Calu3 (cell line): ENCODE data around the gene DNHD1. TPM values are rescaled to one million over a fixed set of nuclear protein-coding genes. Genes with fewer than 3 reads are reported as not detected.

ENCODE experiments used
- BruUV-seq: library from RNA; stranded (reverse); fragments of 400-500 nt; replicated peaks from 2 replicates; lab custom pipeline; 2021; lab: Mats Ljungman, UMichigan
- CTCF ChIA-PET: fragments of 300-600 bp; sonication (Branson Sonifier 250); formaldehyde crosslinking; loops from one replicate; lab custom pipeline; 2022; ENCODE audit warnings: antibody characterized with exemption; lab: Charles Lee
- DNase-seq: peaks from one replicate; pipeline ENCODE4 v3.0.0; 2022
- H3K27ac Mint-ChIP-seq: one replicate; pipeline ENCODE4 v1.8.0; 2022; ENCODE audit warnings: mixed read lengths; ENCODE audit not compliant: unreplicated experiment
- H3K27me3 Mint-ChIP-seq: one replicate; pipeline ENCODE4 v1.8.0; 2022; ENCODE audit warnings: mixed read lengths; ENCODE audit not compliant: unreplicated experiment
- H3K36me3 Mint-ChIP-seq: one replicate; pipeline ENCODE4 v1.8.0; 2022; ENCODE audit warnings: mild to moderate bottlenecking, moderate library complexity, mixed read lengths; ENCODE audit not compliant: insufficient read depth, unreplicated experiment
- H3K4me1 Mint-ChIP-seq: one replicate; pipeline ENCODE4 v1.8.0; 2022; ENCODE audit warnings: mild to moderate bottlenecking, low read depth, mixed read lengths; ENCODE audit not compliant: unreplicated experiment
- H3K4me3 Mint-ChIP-seq: one replicate; pipeline ENCODE4 v1.8.0; 2022; ENCODE audit warnings: mild to moderate bottlenecking, low read depth, moderate library complexity, mixed read lengths; ENCODE audit not compliant: unreplicated experiment
- H3K9me3 Mint-ChIP-seq: one replicate; pipeline ENCODE4 v1.8.0; 2022; ENCODE audit warnings: low read depth, mixed read lengths; ENCODE audit not compliant: unreplicated experiment
- CTCF ChIP-seq: fragments of 200-600 bp; IDR thresholded peaks from one replicate; pipeline ENCODE4 v1.8.0; 2022; ENCODE audit warnings: antibody characterized with exemption; ENCODE audit not compliant: unreplicated experiment
- intact Hi-C: fragments of 100-400 bp; cut with micrococcal nuclease; formaldehyde crosslinking; loops from one replicate; pipeline ENCODE4 v1.10.0; 2022; ENCODE audit not compliant: unreplicated experiment
- total RNA-seq: library from RNA; stranded (reverse); gene quantifications from 2 replicates; pipeline ENCODE4 v1.2.3, GENCODE V29; 2022

DNHD1 gene
- total RNA-seq, 1 experiment from 2014 or later = 41.2 TPM

GRCh38 chr11:6541356-6541755 is 44.3 kb downstream of the DNHD1 start:
- TF ChIP-seq CTCF = no peak
- no peak for DNase-seq
- Mint-ChIP-seq H3K27ac (no peak overlapping the region), H3K4me1 (no peaks in the 10 kb centered on the region), H3K4me3 (no peak overlapping the region), H3K36me3 (peaks cover 7% of the 10 kb centered on the region), H3K9me3 (no peaks in the 10 kb centered on the region), H3K27me3 (no peaks in the 10 kb centered on the region)
- intact Hi-C loops = no loop called here
- CTCF ChIA-PET = no interaction called here
- no TSS peak for BruUV-seq

GRCh38 chr11:6542727-6543126 is 45.6 kb downstream of the DNHD1 start:
- Mint-ChIP-seq H3K4me1 (no peaks in the 10 kb centered on the region), H3K27me3 (no peaks in the 10 kb centered on the region), H3K36me3 (peaks cover 7% of the 10 kb centered on the region), H3K9me3 (no peaks in the 10 kb centered on the region), H3K4me3 (no peak overlapping the region), H3K27ac (no peak overlapping the region)
- BruUV-seq = no TSS peak
- TF ChIP-seq CTCF = no peak
- intact Hi-C loops = no loop called here
- no peak for DNase-seq
- CTCF ChIA-PET = no interaction called here

GRCh38 chr11:6544921-6545850 is 48.1 kb downstream of the DNHD1 start:
- Mint-ChIP-seq H3K4me1 (no peaks in the 10 kb centered on the region), H3K4me3 (no peak overlapping the region), H3K27ac (no peak overlapping the region), H3K27me3 (no peaks in the 10 kb centered on the region), H3K9me3 (no peaks in the 10 kb centered on the region), H3K36me3 (peaks cover 13% of the 10 kb centered on the region)
- DNase-seq = no peak
- intact Hi-C loops = no loop called here
- no peak for TF ChIP-seq CTCF
- no TSS peak for BruUV-seq
- CTCF ChIA-PET = no interaction called here

GRCh38 chr11:6545917-6546605 is 49.0 kb downstream of the DNHD1 start:
- DNase-seq = no peak
- no peaks in the 10 kb centered on the region for H3K4me1 Mint-ChIP-seq
- H3K9me3 Mint-ChIP-seq = no peaks in the 10 kb centered on the region
- H3K4me3 Mint-ChIP-seq = no peak overlapping the region
- no peak overlapping the region for H3K27ac Mint-ChIP-seq
- CTCF ChIA-PET = no interaction called here
- intact Hi-C loops = no loop called here
- no peaks in the 10 kb centered on the region for H3K27me3 Mint-ChIP-seq
- peaks cover 13% of the 10 kb centered on the region for H3K36me3 Mint-ChIP-seq
- no peak for TF ChIP-seq CTCF
- no TSS peak for BruUV-seq
